H9 (cell line): ENCODE results near the gene SLC25A34. TPM values are rescaled to one million over a fixed set of nuclear protein-coding genes. Genes with fewer than 3 reads are reported as not detected.

Source experiments
- DNase-seq: peaks from one replicate; pipeline ENCODE4 v3.0.0-alpha.2; 2017
- H2AFZ ChIP-seq: one replicate; pipeline ENCODE4 v1.6.1; 2013; ENCODE audit warnings: mild to moderate bottlenecking, low read length, control low read depth, moderate library complexity
- H2AK5ac ChIP-seq: 2 replicates; pipeline ENCODE4 v1.6.1; 2013; ENCODE audit warnings: low read length, control low read depth, mixed read lengths; ENCODE audit not compliant: insufficient read length
- H2BK120ac ChIP-seq: one replicate; pipeline ENCODE4 v1.6.1; 2013; ENCODE audit warnings: low read depth, mild to moderate bottlenecking, low read length, control low read depth, inconsistent platforms; ENCODE audit not compliant: poor library complexity, severe bottlenecking
- H2BK12ac ChIP-seq: 2 replicates; pipeline ENCODE4 v1.6.1; 2013; ENCODE audit warnings: low read length, control low read depth, mixed read lengths, low read depth; ENCODE audit not compliant: insufficient read length
- H2BK15ac ChIP-seq: 2 replicates; pipeline ENCODE4 v1.6.1; 2013; ENCODE audit warnings: low read depth, low read length, control low read depth
- H2BK20ac ChIP-seq: one replicate; pipeline ENCODE4 v1.6.1; 2013; ENCODE audit warnings: low read depth, mild to moderate bottlenecking, low read length, control low read depth, inconsistent platforms; ENCODE audit not compliant: poor library complexity, severe bottlenecking
- H2BK5ac ChIP-seq: 2 replicates; pipeline ENCODE4 v1.6.1; 2013; ENCODE audit warnings: low read length, control low read depth, mixed read lengths; ENCODE audit not compliant: insufficient read length
- H3K14ac ChIP-seq: 2 replicates; pipeline ENCODE4 v1.6.1; 2013; ENCODE audit warnings: low read length, control low read depth; ENCODE audit not compliant: insufficient read depth
- H3K18ac ChIP-seq: 2 replicates; pipeline ENCODE4 v1.6.1; 2013; ENCODE audit warnings: low read depth, mild to moderate bottlenecking, mixed read lengths, low read length, control low read depth; ENCODE audit not compliant: insufficient read length
- H3K23ac ChIP-seq: 2 replicates; pipeline ENCODE4 v1.6.1; 2013; ENCODE audit warnings: low read length, control low read depth, mixed read lengths, low read depth; ENCODE audit not compliant: insufficient read length
- H3K23me2 ChIP-seq: 2 replicates; pipeline ENCODE4 v1.6.1; 2013; ENCODE audit warnings: low read depth, mild to moderate bottlenecking, mixed read lengths, low read length, control low read depth; ENCODE audit not compliant: insufficient read length, poor library complexity, severe bottlenecking
- H3K27ac ChIP-seq: 2 replicates; pipeline ENCODE4 v1.5.1; 2013; ENCODE audit warnings: low read length, control low read depth, mixed read lengths, low read depth; ENCODE audit not compliant: insufficient read length
- H3K27me3 ChIP-seq: 2 replicates; pipeline ENCODE4 v1.6.1; 2013; ENCODE audit warnings: low read length, control low read depth, inconsistent platforms; ENCODE audit not compliant: insufficient read depth
- H3K4ac ChIP-seq: 2 replicates; pipeline ENCODE4 v1.6.1; 2013; ENCODE audit warnings: low read depth, mild to moderate bottlenecking, control low read depth, inconsistent platforms, low read length, moderate library complexity
- H3K4me1 ChIP-seq: 2 replicates; pipeline ENCODE4 v1.6.1; 2013; ENCODE audit warnings: low read length, control low read depth, inconsistent platforms; ENCODE audit not compliant: insufficient read depth
- H3K4me2 ChIP-seq: 2 replicates; pipeline ENCODE4 v1.6.1; 2013; ENCODE audit warnings: low read length, control low read depth, mixed read lengths; ENCODE audit not compliant: insufficient read length, insufficient read depth
- H3K56ac ChIP-seq: 2 replicates; pipeline ENCODE4 v1.6.1; 2013; ENCODE audit warnings: low read depth, mild to moderate bottlenecking, mixed read lengths, low read length, control low read depth; ENCODE audit not compliant: insufficient read length
- H3K79me1 ChIP-seq: 2 replicates; pipeline ENCODE4 v1.6.1; 2013; ENCODE audit warnings: low read depth, mild to moderate bottlenecking, moderate library complexity, low read length, control low read depth, inconsistent platforms; ENCODE audit not compliant: insufficient read depth, poor library complexity, severe bottlenecking
- H3K79me2 ChIP-seq: 2 replicates; pipeline ENCODE4 v1.6.1; 2013; ENCODE audit warnings: low read length, control low read depth, inconsistent platforms; ENCODE audit not compliant: insufficient read depth
- H3K9ac ChIP-seq: 2 replicates; pipeline ENCODE4 v1.6.1; 2013; ENCODE audit warnings: low read length, control low read depth, mixed read lengths; ENCODE audit not compliant: insufficient read length; ENCODE audit errors: extremely low read depth
- H3K9me3 ChIP-seq: one replicate; pipeline ENCODE4 v1.6.1; 2013; ENCODE audit warnings: low read depth, low read length, inconsistent platforms; ENCODE audit not compliant: control insufficient read depth
- H3T11ph ChIP-seq: one replicate; pipeline ENCODE4 v1.6.1; 2013; ENCODE audit warnings: mild to moderate bottlenecking, low read length, control low read depth, inconsistent platforms
- H4K20me1 ChIP-seq: one replicate; pipeline ENCODE4 v1.6.1; 2013; ENCODE audit not compliant: control insufficient read depth, insufficient read length, insufficient read depth
- H4K5ac ChIP-seq: 2 replicates; pipeline ENCODE4 v1.6.1; 2013; ENCODE audit warnings: low read depth, mild to moderate bottlenecking, mixed read lengths, low read length, control low read depth; ENCODE audit not compliant: insufficient read length
- H4K8ac ChIP-seq: replicated peaks from 2 replicates; pipeline ENCODE4 v1.6.1; 2013; ENCODE audit warnings: low read length, control low read depth, mixed read lengths, low read depth; ENCODE audit not compliant: insufficient read length
- H4K91ac ChIP-seq: 2 replicates; pipeline ENCODE4 v1.6.1; 2013; ENCODE audit warnings: low read depth, mild to moderate bottlenecking, moderate library complexity, mixed read lengths, low read length, control low read depth; ENCODE audit not compliant: insufficient read length
- H3K27ac Mint-ChIP-seq, 3 experiments: 2 replicates in 2 of 3; 3 replicates in 1 of 3; pipeline ENCODE4 v1.8.0; 2020 to 2021; ENCODE audit warnings: mixed read lengths in 3 of 3, mild to moderate bottlenecking in 1 of 3, moderate library complexity in 1 of 3
- H3K27me3 Mint-ChIP-seq: 2 replicates; pipeline ENCODE4 v1.8.0; 2021; ENCODE audit warnings: low read depth, mild to moderate bottlenecking, moderate library complexity, mixed read lengths
- H3K36me3 Mint-ChIP-seq, 3 experiments: 2 replicates in 2 of 3; 3 replicates in 1 of 3; pipeline ENCODE4 v1.8.0; 2020 to 2021; ENCODE audit warnings: low read depth in 3 of 3, mixed read lengths in 3 of 3; ENCODE audit not compliant: insufficient read depth in 1 of 3
- H3K4me1 Mint-ChIP-seq, 2 experiments: 2 replicates each; pipeline ENCODE4 v1.8.0; 2020; ENCODE audit warnings: mixed read lengths in 2 of 2
- H3K4me3 Mint-ChIP-seq, 2 experiments: 2 replicates in 1 of 2; 3 replicates in 1 of 2; pipeline ENCODE4 v1.8.0; 2020 to 2021; ENCODE audit warnings: mild to moderate bottlenecking in 2 of 2, mixed read lengths in 2 of 2, moderate library complexity in 1 of 2
- H3K9me3 Mint-ChIP-seq, 2 experiments: 2 replicates in 1 of 2; 3 replicates in 1 of 2; pipeline ENCODE4 v1.8.0; 2020; ENCODE audit warnings: mild to moderate bottlenecking in 2 of 2, mixed read lengths in 2 of 2, moderate library complexity in 1 of 2
- CTCF ChIP-seq: fragments of 200-600 bp; sonication (generic); conservative IDR thresholded peaks from 3 replicates; pipeline ENCODE4 v1.8.0; 2021; ENCODE audit warnings: antibody characterized with exemption, mild to moderate bottlenecking
- WGBS: extraction: QIAGEN DNeasy Blood & Tissue Kit; methylation state at CpG from one replicate; pipeline ENCODE4 v1.1.7; 2013; ENCODE audit warnings: missing lambda C conversion rate, low lambda C conversion rate, mixed read lengths; ENCODE audit not compliant: insufficient read length; ENCODE audit errors: extremely low coverage; 5-methylcytosine and 5-hydroxymethylcytosine counted together
- total RNA-seq: library from RNA; stranded (reverse); gene quantifications from 2 replicates; pipeline ENCODE4 v1.2.1, GENCODE V29; 2021

SLC25A34 gene
- total RNA-seq, 1 experiment from 2014 or later: 1.5 TPM

GRCh38 chr1:15727021-15727420, 9.0 kb upstream of the SLC25A34 start:
- Histone ChIP-seq H4K8ac (no peak overlapping the region), H3K14ac (no peak overlapping the region), H3K18ac (no peak overlapping the region), H3K9me3 (no peaks in the 10 kb centered on the region), H3K79me2 (no peaks in the 10 kb centered on the region), H3T11ph (no peak overlapping the region), H3K23ac (no peak overlapping the region), H3K4me1 (no peaks in the 10 kb centered on the region), H3K27me3 (no peaks in the 10 kb centered on the region), H3K56ac (no peak overlapping the region), H3K27ac (no peak overlapping the region), H2BK5ac (no peak overlapping the region), H4K20me1 (no peaks in the 10 kb centered on the region), H2BK15ac (no peak overlapping the region), H3K9ac (no peak overlapping the region), H2AK5ac (no peak overlapping the region), H3K4ac (no peak overlapping the region), H4K5ac (no peak overlapping the region), H2BK120ac (no peak overlapping the region), H3K23me2 (no peaks in the 10 kb centered on the region), H2BK12ac (no peak overlapping the region), H3K79me1 (no peaks in the 10 kb centered on the region), H4K91ac (no peak overlapping the region), H3K4me2 (no peak overlapping the region), H2AFZ (no peak overlapping the region), H2BK20ac (no peak overlapping the region)
- Mint-ChIP-seq H3K27me3 (no peaks in the 10 kb centered on the region), H3K4me1 (0 out of 4 replicates have a peak, but pooled peaks cover 0 to 3% of the 10 kb centered on the region in 2 experiments), H3K4me3 (no peak overlapping the region), H3K9me3 (no peaks in the 10 kb centered on the region), H3K27ac (no peak overlapping the region; a peak in 1 of 7 replicates), H3K36me3 (peaks cover 16 to 48% (median 36%) of the 10 kb centered on the region in 3 experiments; a peak in 6 of 7 replicates)
- WGBS: no CpG with 5 or more reads among the region's 21 CpGs
- TF ChIP-seq CTCF: no peak
- no peak for DNase-seq
